HG03064 (cell line): ENCODE measurements around the gene DHX40.
"Not testable (repeated sequence)": the region's sequence is repeated elsewhere in the genome, so short reads cannot be mapped to it uniquely, and the experiment has no call there.

Source experiments
- ATAC-seq: cut with Tn5 transposase; IDR thresholded peaks from one replicate; pipeline ENCODE4 v1.9.1; 2021; ENCODE audit warnings: low read depth; ENCODE audit not compliant: unreplicated experiment

Gene DHX40

DNA sequence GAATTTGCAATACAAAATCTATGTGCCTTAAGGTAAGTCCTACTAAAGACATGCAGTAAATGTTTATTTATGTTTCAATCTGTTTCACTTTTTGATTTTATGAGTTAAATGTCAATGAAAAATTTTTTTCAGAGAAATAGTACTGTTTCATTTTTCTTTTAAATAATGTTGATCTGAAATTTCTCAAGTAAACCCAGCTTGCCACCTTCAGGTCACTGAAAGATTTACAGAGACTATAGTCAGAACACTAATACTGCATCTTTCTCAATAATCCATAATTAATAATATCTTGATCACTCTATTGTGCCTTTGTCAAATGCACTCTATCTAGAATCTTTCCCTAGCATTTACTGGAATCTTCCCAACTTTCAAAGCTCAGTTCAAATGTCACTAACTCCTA lies 6.5 kb upstream of the DHX40 start:
- ATAC-seq = no peak

- no peak for ATAC-seq
These were observed 4.4 kb upstream of the DHX40 start for GRCh38 chr17:59561042-59561441.

GRCh38 chr17:59565959-59566324 lies 532 bp downstream of the DHX40 start:
- no peak for ATAC-seq

- not testable (repeated sequence) for ATAC-seq
These were observed 3.7 kb downstream of the DHX40 start for GRCh38 chr17:59569151-59569550.

DNA sequence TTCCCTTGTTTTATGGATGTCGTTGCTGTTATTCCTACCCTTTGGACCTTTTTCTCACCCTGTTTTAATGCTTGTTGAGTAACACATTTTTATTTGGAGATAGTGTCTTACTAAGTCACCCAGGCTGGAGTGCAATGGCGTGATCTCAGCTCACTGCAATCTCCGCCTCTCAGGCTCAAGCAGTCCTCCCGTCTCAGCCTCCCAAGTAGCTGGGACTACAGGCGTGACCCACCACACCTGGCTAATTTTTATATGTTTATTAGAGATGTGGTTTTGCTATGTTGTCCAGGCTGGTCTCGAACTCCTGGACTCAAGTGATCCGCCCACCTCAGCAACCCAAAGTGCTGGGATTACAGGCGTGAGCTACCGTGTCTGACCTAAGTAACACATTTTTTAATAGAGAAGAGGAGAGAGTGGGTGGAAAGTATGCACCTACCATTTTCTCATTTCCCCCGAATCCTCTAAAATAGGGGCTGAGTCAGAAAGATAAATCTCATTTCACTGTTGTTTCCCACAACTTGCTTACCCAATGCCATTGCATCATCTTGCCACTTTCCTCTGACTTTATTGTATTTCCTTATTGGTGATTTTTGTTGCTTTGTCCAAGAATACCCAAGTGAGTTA lies 7.0 kb downstream of the DHX40 start:
- ATAC-seq = no peak

GRCh38 chr17:59584168-59584567 lies 18.8 kb downstream of the DHX40 start:
- ATAC-seq = not testable (repeated sequence)

DNA sequence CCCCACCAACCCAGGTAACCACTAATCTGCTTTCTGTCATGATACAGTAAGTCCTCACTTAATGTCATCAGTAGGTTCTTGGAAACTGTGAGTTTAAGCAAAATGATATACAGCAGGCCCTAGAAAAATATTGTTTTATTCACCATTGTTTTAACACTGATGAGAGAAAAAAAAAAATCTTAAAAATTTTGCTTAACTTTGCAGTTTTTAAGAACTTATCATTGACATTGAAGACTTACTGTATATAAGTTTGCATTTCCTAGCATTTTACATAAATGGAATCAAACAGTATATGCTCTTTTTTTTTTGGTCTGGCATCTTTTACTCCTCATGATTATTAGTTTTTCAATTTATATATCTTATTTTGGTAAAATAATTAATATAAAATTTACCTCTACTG lies 34.8 kb downstream of the DHX40 start:
- ATAC-seq = no peak

DNA sequence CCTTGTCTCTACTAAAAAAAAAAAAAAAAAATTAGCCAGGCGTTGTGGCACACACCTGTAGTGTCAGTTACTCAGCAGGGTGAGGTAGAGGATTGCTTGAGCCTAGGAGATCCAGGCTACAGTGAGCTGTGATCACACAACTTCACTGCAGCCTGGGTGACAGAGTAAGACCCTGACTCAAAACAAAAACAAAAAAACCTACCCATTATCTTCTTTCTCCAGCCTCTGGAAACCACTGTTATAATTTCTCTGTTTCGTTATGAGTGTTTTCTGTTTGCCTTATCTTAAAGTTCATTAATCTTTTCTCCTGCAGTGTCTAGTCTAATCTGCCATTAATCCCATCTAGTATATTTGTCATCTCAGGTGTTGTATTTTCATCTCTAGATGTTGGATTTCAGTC lies 35.7 kb downstream of the DHX40 start:
- ATAC-seq = no peak

DNA sequence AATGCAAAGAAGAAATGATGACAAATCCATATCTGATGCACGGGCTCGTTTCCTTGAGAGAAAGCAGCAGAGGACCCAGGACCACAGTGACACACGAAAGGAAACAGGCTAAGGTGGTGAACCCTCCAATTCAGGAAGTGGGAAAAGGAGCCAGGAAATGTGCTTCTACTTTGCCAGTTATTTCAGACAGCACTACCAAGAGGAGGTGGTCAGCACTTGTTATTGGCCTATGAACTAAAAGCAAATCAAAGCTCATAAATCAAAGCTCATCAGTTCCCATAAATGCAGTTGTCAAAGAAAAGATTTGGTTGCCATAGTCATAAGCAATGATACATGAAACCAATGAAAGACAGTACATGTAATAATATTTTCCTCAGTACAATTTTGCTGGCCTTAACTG lies 41.7 kb downstream of the DHX40 start:
- no peak for ATAC-seq

- ATAC-seq = no peak
These were observed 42.5 kb downstream of the DHX40 start for GRCh38 chr17:59607817-59608403.

- ATAC-seq = no peak
These were observed 46.1 kb downstream of the DHX40 start for GRCh38 chr17:59611503-59611902.

DNA sequence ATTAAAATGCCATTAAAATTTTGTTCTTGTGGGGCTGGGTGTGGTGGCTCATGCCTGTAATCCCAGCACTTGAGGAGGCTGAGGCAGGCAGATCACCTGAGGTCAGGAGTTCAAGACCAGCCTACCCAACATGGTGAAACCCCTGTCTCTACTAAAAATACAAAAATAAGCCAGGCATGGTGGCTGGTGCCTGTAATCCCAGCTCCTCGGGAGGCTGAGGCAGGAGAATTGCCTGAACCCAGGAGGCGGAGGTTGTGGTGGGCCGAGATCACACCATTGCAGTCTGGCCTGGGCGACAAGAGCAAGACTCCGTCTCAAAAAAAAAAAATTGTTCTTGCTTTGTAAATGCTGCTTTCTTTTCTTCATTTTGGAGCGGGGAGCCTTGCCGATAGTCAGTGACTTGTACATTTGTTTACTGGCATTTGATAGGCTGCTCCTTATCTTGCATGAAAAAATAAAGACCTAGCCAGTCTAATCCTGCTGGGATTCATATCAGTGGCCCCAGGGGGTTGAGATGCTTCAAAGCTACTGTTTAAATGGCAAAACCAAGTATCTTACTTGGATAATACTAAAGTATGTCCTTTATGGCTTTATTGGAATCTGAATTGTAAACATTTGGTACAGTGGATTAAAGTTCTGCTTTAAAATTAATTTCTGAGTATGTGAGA lies 51.0 kb downstream of the DHX40 start:
- ATAC-seq = no peak

GRCh38 chr17:59617156-59617732 lies 51.8 kb downstream of the DHX40 start:
- no peak for ATAC-seq

DNA sequence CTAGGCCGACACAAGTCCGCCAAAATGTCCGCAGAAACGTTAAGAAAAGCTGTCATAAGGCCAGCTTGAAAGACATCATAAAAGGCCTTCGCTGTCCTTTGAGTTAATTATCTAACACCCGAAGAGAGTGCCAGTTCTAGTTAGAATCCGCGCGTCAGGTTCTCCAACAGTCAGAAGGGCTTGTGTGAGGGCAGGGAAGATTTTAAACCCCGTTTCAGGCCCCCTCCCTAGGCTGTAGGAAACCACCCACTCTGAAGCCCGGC lies 53.6 kb downstream of the DHX40 start:
- ATAC-seq = no peak

DNA sequence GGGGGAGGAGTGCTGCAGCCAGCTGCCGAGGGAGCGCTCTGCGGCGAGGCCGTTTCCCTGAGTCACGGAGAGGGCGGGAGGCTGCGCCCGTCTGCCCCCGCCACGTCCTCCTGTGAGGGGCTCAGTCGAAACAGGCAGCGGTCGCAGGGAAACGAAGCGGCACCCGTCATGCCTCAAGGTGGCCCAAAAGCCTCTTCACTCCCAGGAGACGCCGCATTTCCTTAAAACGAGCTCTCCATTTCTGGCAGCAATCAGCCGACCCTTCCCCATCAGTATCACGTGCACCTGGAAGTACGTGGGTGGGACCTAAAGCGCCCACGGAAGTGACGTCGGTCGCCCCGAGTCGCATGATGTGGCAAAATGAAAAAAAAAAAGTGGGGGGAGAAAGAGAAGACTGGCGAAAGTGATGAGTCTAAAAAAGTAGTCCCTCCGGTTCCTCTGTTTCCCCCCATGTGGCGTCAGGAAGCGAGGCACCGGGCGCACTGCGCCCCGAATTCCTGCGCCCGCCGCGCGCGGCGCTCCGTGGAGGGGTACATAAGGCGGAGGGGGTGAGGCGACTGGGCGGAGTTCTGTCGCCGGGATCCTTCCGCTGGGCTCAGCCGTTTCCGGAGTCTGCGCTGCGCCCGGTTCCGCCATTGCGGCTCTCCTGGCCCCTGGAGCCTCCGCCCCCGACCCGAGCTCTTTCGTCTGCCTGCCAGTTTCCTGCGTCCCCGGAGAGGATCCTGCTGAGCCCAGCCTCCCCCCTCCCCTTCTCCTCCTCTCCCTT lies 54.1 kb downstream of the DHX40 start, which contains the start of gene CLTC:
Gene CLTC (plus strand): TSS at position 598 of the 766 bp plus-strand sequence. CDS start 237 bp downstream, outside the sequence.
- peak; percentile 55 for ATAC-seq

GRCh38 chr17:59620064-59620359 lies 54.6 kb downstream of the DHX40 start:
- ATAC-seq = no peak

DNA sequence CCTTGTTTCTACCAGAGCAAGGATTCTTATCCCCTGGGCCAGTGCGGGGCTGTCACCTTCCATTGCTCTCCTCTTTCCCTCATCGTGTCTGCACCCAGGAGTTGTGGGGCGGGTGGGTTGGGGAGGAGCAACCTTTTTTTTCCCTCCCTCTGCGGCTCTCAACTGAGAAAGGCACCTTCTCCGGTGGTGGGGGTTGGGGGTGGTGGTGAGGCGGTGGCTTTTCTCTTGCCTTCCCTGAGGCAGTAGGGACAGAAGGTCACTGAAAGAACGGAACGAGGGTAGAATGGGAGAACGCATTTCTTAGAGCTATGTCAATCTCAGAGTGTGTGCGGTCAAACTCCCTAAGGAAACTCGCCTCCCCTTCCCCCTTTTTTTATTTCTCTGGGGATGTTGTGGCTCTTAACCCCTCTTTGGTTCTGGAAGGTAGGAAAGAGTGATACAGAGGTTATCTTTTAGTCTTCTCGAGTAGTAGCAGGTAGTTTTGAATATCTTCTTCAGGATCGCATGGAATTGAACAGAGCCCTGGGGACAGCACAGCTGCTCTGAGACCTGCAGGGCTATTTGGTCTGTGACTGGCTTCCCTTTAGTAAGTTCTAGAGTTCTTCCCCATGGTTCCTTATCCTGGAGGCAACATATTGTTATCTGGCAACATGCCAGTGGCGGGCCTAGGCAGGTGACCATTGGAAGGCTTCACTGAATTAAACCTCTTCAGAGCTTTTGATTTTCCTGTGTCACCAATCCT lies 55.3 kb downstream of the DHX40 start:
- no peak for ATAC-seq

DNA sequence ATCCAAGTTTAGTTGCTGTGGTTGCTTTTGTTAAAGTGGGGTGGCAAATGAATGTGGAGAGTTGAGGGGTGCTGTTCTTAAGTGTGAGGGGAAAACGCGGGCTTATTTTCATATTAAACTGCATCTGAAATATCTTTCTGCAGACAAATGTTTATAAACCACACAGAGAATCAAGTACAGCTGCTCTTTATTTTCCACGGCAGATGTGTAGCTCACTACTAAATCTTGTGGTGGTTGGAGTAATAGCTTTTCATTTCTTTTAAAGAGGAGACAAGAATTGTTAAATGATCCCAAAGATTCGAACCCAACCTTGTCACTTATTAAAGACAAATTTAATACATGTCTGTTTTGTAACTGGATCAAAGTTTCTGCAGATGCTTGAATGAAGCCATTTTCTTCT lies 56.4 kb downstream of the DHX40 start:
- ATAC-seq = no peak

DNA sequence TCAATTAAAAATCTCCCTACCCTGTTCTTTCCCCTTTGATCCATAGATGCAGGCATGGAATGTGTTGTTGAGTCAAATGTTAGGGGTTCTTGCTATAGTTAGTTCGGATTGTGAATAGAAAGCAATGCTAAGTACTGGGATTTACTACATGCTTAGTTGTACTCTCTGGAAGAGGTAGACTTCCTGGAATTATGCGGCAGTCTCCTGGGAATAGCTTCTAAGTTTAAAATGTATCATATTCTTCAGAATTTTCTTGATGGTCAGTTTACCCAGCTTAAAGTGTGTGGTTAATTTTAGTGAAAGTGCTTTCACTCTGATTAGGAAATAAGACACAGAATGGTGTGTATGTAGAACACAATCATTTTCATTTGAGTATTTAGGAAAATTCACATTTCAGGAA lies 57.7 kb downstream of the DHX40 start:
- no peak for ATAC-seq

DNA sequence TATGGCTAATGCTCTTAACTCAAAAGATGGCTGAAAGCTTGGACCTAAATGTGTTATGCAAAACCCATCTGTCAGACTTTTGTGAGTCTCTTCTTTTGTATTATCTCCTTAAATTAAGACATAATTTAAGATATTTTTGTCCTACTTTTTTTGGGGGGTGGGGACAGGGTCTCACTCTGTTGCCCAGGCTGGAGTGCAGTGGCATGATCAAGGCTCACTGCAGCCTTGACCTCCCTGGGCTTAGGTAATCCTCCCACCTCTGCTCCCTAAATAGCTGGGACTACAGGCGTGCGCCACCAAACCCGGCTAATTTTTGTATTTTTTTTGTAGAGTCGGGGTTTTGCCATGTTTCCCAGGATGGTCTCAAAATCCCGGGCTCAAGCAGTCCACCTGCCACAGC lies 61.3 kb downstream of the DHX40 start:
- no peak for ATAC-seq

DNA sequence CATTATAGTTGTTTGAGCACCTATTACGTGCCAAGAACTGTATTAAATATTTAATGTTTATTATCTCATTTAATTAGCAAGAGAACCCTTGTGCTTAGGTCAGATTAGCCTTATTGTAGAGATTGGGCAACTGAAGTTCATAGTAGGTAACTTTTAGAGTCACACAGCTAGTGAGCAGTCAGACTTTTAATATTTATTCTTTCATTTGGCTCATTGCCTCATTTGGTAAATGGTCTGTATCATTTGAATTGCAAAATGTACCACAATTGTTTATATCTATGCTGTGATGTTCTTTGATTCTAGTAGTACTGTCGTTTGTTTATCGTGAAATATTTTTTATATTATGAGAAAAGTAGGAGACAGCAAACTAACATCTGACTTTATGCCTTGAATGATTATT lies 61.9 kb downstream of the DHX40 start:
- ATAC-seq = no peak
